Measurements from ENCODE around the gene DUOX2.
A peak's percentile ranks its signal among the peaks of the same experiment; 100 is the strongest.
"Not testable (repeated sequence)": the region's sequence is repeated elsewhere in the genome, so short reads cannot be mapped to it uniquely, and the experiment has no call there.

The DUOX2 gene

DNA sequence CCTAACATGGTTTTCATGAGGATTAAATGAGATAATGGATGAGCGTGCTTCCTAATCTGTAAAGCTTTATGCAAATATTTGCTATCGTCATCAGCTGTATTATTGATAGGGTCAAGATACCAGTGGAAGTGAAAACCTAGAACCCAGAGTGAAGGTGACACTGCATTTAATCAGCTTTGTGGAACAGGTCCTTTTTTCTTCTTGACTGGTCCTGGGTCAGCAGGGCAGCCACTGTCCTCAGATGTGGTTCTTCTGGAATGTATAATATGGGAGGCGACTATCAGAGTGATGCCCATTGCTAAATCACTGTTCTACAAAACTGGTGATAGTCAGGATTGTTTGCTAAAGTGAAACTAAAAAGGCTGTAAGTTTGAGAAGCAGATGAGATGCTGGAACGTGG is 49.6 kb downstream of the DUOX2 start:
- no peak for DNase-seq

DNA sequence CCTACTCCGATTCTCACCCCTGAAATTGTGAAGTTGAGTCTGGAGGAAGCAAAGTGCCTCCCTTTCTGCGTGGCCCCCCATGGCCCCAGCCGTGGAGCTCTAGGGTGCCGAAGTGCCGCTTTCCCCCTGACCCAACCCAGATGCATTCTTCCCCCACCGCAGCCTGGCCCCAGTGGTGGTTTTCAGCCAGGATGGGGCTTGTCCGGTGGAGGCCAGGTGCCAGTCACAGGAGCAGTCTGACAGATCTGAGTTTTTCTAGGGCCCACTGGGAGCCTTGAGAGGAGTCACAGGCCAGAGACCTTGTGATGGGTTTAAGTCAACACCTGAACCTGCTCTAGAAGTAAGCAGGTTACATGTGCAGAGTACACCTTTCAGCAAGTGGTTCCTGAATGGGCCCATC is 51.7 kb downstream of the DUOX2 start:
- not testable (repeated sequence) for DNase-seq

DNA sequence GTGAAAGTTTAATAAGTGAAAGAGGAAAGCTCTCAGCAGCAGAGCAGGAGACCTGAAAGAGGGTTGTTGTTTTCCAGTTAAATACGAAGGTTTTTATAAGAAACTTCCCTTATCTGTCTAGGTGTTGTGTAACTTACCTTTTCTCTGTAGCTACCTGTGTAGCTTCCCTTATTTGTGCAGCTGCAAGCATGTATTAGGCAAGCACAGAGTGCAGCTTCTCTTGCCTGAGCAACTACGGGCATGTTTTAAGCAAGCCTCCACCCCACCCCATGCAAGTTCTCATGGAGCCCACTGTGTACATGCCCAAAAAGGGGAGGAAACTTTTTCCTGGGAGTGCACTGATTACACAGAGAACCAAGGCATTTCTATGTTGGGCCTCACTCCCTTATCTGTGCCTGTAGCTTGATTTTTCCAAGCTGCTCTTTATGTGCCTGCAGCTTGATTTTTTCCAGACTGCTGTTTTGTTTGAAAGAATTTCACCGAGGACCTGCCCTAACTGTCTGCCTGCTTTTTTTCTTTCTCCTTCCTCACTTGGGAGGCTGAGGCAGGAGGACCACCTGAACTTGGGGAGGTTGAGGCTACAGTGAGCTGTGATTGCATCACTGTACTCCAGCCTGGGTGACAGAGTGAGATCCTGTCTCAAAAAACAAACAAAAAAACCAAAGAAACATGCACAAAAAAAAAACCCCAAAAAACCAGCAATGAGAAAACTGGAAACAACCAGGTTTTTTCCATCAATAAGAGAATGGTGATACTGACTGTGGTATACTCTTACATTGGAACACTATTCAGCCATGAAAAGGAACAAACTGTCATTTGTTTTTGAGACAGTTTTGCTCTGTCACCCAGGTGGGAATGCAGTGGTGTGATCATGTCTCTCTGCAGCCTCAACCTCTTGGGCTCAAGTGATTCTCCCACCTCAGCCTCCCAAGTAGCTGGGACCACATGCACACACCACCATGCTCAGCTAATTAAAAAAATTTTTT is 55.0 kb downstream of the DUOX2 start:
- not testable (repeated sequence) for DNase-seq

DNA sequence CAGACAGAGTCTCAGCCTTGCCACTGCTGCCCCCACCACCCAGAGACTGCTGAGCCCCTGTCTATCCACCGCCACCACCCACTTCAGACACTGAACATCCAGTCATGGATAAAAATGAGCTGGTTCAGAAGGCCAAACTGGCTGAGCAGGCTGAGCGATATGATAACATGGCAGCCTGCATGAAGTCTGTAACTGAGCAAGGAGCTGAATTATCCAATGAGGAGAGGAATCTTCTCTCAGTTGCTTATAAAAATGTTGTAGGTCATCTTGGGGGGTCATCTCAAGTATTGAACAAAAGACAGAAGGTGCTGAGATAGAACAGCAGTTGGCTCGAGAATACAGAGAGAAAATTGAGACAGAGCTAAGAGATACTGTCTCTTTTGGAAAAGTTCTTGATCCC is 61.3 kb downstream of the DUOX2 start:
- not testable (repeated sequence) for DNase-seq

DNA sequence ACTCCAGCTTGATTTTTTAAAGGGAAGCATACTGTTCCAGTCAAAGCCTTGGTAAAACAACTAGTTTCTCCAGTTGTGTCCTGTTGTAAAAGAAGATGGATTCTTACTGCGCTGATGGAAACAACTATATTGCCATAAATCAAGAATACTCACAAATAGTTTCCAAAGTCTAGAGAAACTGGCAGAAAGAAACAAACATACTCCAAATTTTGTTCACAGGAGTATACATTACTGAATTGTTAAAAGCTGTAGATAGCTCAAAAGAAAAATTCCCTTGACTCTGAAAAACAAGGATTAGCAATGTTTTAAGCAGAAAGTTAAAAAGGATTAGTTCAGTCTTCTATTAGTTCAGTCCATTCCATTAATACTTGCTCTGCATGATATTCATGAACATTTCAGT is 63.4 kb downstream of the DUOX2 start:
- DNase-seq: no peak

DNA sequence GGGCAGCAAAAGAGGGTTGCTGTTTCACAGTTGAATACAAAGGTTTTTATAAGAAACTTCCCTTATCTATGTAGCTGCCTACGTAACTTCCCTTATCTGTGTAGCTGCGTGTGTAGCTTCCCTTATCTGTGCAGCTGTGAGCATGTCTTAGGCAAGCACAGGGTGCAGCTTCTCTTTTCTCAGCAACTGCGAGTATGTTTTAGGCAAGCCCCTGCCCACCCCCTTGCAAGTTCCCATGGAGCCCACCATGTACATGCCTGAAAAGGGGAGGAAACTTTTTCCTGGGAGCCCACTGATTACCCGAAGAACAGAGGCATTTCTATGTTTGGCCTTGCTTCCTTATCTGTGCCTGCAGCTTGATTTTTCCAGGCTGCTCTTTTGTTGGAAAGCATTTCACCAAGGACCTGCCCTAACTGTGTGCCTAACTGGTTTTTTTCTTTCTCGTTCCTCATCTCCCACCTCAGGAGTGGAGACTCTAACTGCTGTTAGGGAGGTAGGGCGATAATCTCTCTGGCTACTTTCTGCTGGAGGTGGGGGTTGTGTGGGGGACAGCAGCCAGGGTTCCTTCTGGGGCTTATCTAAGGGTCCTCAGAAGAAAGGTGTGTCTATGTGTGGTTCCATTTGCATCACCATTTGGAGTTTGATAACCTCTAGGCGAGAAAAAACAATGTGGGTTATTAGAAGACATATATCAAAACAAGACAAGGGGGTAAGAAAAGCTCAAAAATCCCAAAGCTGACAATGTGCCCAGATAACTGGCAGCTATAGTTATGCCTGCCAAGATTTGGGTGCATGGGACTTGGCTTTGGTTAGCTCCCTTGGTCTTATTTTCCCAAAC is 65.0 kb downstream of the DUOX2 start:
- DNase-seq: peak; percentile 63

DNA sequence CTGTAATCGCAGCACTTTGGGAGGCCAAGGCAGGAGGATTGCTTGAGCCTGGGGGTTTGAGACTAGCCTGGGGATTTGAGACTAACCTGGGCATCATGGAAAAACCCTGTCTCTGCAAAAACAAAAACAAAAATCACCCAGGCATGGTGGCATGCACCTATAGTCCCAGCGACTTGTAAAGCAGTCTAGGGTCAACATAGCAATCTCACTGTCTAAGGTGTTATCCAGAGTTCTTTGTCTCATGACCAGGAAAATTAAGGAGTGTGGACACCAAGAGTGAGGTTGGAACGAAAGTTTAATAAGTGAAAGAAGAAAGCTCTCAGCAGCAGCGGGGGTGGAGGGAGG is 65.6 kb downstream of the DUOX2 start:
- DNase-seq: not testable (repeated sequence)

DNA sequence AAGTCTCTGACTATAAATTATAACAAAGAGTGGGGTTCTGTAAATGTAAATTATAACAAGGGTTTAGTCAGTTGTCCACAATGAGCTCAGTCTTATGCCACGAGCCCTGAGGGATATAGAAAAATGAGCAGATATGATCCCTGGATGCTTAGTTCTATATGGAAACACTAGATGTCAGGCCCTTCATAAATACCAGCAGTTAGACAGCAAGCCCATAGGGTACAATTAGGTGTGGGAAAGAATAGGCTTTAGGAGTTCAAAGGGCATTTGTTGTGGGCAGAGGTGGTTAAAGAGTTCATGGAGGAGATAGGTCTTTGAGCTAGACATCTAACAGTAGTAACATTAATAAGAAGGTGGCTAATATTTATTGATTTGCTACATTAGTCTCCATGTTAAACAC is 69.7 kb downstream of the DUOX2 start:
- DNase-seq: not testable (repeated sequence)

DNA sequence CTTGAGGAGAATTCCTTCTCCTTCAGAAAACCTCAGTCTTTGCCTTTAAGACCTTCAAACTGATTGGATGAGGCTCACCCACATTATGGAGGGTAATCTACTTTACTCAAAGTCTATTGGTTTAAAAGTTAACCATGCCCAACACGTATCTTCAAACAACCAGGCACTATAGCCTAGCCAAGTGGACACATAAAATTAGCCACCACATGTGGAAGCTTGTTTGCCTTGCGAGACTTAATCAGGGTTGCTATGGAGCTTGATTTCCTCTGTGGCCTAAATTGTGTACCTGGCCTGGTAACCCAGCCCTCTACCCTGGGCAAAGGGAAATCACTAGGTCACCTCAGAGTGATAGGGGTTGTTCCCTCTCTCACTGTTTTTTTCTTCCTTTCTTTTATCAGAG is 71.1 kb downstream of the DUOX2 start:
- not testable (repeated sequence) for DNase-seq
